Measurements from ENCODE around the gene OR1D5.

OR1D5 gene

DNA sequence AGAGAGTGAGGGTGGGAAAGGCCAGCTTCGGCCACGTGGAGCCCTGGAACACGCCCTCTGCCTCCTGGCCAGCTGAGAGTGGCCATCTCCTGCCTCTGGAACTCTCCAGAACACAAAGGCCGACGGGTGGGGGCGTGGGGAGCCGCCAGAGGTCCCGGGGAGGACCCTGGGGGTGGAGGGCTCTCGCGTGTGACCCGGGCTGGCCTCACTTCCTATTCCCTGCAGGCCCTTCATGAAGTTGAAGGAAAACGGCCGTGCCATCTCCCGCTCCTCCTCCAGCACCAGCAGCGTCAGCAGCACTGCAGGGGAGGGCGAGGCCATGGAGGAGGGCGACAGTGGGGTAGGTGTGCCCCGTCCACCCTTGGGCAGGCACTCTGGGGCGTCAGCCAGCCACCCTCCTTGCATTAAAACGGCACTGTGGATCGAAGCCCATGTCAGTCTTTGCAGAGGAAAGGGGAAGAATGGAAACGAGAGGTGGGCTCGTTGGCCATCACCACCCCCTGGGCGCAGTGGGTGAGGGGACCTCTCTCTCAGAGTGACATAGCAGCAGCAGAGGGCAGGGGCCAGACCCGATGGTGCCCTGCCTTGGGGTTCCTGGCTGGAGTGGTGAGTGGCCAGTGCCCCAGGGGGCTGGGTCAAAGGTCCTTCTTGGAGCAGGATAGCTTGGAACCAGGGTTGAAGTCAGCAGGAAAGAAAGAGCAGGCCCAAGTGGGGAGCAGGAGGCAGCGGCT is 37.1 kb downstream of the OR1D5 start:
- DNase-seq (ENCODE audit: insufficient read length, low spot score) (no peak), FAIRE-seq (no peak)
- TF ChIP-seq POLR2A (IDR thresholded peaks at IDR 0.05; ENCODE audit: low read depth, low read length): no peak

- TF ChIP-seq POLR2A (IDR thresholded peaks at IDR 0.05; ENCODE audit: low read depth, low read length): no peak
- DNase-seq (ENCODE audit: insufficient read length, low spot score): no peak
- FAIRE-seq: no peak
Observed at GRCh38 chr17:3025421-3026124, 37.8 kb downstream of the OR1D5 start.

GRCh38 chr17:3024346-3024745 is 39.1 kb downstream of the OR1D5 start:
- TF ChIP-seq POLR2A (IDR thresholded peaks at IDR 0.05; ENCODE audit: low read depth, low read length): no peak
- no peak for DNase-seq (ENCODE audit: insufficient read length, low spot score)
- FAIRE-seq: no peak

GRCh38 chr17:3022197-3022596 is 41.2 kb downstream of the OR1D5 start:
- DNase-seq (ENCODE audit: insufficient read length, low spot score) (no peak), FAIRE-seq (no peak)
- no peak for TF ChIP-seq POLR2A (IDR thresholded peaks at IDR 0.05; ENCODE audit: low read depth, low read length)

- TF ChIP-seq POLR2A (IDR thresholded peaks at IDR 0.05; ENCODE audit: low read depth, low read length): no peak
- FAIRE-seq (no peak), DNase-seq (ENCODE audit: insufficient read length, low spot score) (no peak)
Observed at GRCh38 chr17:3020381-3020780, 43.0 kb downstream of the OR1D5 start.

- no peak for FAIRE-seq
- no peak for DNase-seq (ENCODE audit: insufficient read length, low spot score)
- no peak for TF ChIP-seq POLR2A (IDR thresholded peaks at IDR 0.05; ENCODE audit: low read depth, low read length)
Observed at GRCh38 chr17:3019761-3020160, 43.6 kb downstream of the OR1D5 start.

DNA sequence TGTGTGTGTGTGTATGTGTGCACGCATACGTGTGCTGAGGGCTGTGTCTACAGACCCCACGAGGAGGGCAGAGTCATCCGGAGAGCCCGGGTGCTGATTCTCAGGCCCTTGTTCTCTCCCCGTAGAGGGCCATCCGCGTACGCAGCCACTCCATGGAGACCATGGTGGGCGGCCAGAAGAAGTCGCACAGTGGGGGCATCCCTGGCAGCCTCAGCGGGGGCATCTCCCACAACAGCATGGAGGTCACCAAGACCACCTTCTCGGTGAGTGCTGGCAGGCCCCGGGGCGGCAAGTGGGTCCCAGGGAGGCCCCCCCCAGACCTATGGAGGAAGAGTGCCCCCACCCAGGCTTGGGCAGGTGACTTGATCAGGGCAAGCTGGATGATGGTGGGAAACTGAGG is 45.5 kb downstream of the OR1D5 start:
- TF ChIP-seq POLR2A (IDR thresholded peaks at IDR 0.05; ENCODE audit: low read depth, low read length): no peak
- FAIRE-seq (no peak), DNase-seq (ENCODE audit: insufficient read length, low spot score) (no peak)

- FAIRE-seq: no peak
- no peak for TF ChIP-seq POLR2A (IDR thresholded peaks at IDR 0.05; ENCODE audit: low read depth, low read length)
- peak; percentile 35 for DNase-seq (ENCODE audit: insufficient read length, low spot score)
Observed at GRCh38 chr17:3015890-3016289, 47.5 kb downstream of the OR1D5 start.

DNA sequence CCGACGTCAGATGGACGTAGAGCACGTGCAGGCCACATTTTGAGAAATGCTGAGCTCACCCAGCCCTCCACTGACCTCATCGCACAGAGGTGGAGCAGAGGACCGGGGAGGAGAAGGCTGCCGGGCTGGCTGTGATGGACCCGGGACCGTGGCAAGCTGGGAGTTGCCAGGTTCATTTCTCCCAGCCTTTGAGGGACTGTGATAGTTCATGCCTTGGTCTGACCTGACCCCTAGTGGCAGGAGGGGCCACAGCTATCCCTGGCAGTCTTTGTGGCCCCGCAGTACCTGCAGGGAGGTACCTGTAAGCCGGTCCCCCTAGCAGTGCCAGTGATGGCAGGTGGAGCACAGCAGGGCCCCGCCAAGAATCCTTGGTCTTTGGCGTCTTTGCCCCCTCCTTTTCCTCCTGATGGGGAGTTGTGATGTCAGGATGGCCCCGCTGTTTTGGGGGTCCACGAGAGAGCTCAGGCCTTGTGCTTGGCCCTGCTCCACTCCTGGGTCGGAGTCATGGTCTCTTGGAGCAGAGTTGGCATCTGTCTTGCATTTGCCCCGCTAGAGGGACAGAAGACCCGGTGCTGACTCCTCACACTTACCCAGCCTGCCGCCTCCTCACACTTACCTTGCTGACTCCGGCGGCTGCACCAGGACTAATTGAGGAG is 50.4 kb downstream of the OR1D5 start:
- no peak for TF ChIP-seq POLR2A (IDR thresholded peaks at IDR 0.05; ENCODE audit: low read depth, low read length)
- DNase-seq (ENCODE audit: insufficient read length, low spot score) (peak; percentile 59), FAIRE-seq (no peak)

Data from H54 (cell line).